LoVo (cell line): ENCODE measurements around the gene SLC13A3.

ENCODE experiments used
- DNase-seq: peaks from one replicate; pipeline ENCODE4 v3.0.0-alpha.2; 2016; ENCODE audit warnings: low spot score

The SLC13A3 gene

GRCh38 chr20:46575937-46576461, 75.3 kb downstream of the SLC13A3 start:
- no peak for DNase-seq

- no peak for DNase-seq
Observed at GRCh38 chr20:46575394-46575793, 75.9 kb downstream of the SLC13A3 start.

GRCh38 chr20:46573788-46574584, 77.3 kb downstream of the SLC13A3 start:
- no peak for DNase-seq

GRCh38 chr20:46573234-46573633, 78.0 kb downstream of the SLC13A3 start:
- no peak for DNase-seq

GRCh38 chr20:46572790-46573189, 78.5 kb downstream of the SLC13A3 start:
- DNase-seq: no peak

GRCh38 chr20:46572153-46572552, 79.1 kb downstream of the SLC13A3 start:
- no peak for DNase-seq

GRCh38 chr20:46571418-46571817, 79.8 kb downstream of the SLC13A3 start:
- DNase-seq: no peak

GRCh38 chr20:46570956-46571355, 80.3 kb downstream of the SLC13A3 start:
- no peak for DNase-seq

- no peak for DNase-seq
Observed at GRCh38 chr20:46569961-46570360, 81.3 kb downstream of the SLC13A3 start.

GRCh38 chr20:46568570-46569129, 82.6 kb downstream of the SLC13A3 start:
- peak; percentile 50 for DNase-seq

- no peak for DNase-seq
Observed at GRCh38 chr20:46566125-46566524, 85.1 kb downstream of the SLC13A3 start.

- no peak for DNase-seq
Observed at GRCh38 chr20:46564241-46564957, 86.9 kb downstream of the SLC13A3 start.

- DNase-seq: no peak
Observed at GRCh38 chr20:46563860-46564221, 87.4 kb downstream of the SLC13A3 start.

- DNase-seq: no peak
Observed at GRCh38 chr20:46563170-46563859, 87.9 kb downstream of the SLC13A3 start.

- DNase-seq: peak; percentile 62
Observed at GRCh38 chr20:46562373-46563169, 88.7 kb downstream of the SLC13A3 start.

- DNase-seq: no peak
Observed at GRCh38 chr20:46562009-46562372, 89.3 kb downstream of the SLC13A3 start.

GRCh38 chr20:46559685-46560440, 91.4 kb downstream of the SLC13A3 start:
- no peak for DNase-seq

GRCh38 chr20:46559001-46559400, 92.3 kb downstream of the SLC13A3 start:
- DNase-seq: no peak

GRCh38 chr20:46558511-46558959, 92.7 kb downstream of the SLC13A3 start:
- DNase-seq: peak; percentile 5

GRCh38 chr20:46557231-46557956, 93.9 kb downstream of the SLC13A3 start:
- no peak for DNase-seq
